ENCODE measurements around the gene VEGFC.

VEGFC gene

DNA sequence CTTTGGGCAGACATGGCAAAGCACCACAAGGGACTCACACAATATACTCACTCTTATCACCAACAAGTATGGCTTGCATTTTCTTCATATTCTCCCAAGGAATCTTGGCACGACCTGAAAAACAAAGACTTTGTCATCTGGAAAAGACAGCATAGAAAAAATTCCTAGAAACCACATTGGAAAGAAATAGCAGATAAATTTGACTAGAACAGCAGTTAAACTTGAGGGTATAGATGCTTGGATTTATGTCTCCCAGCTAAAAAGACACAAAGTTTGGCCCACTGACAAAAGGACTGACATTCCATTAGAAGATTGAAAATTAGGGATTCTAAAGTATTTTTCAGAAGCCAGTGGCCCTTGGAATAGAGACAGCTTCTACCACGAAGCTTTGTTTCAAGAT lies 6.9 kb upstream of the VEGFC start:
- in situ Hi-C loops (cut with HindIII; ENCODE audit: low sequenced_read_pairs), result no loop called here

- in situ Hi-C loops (cut with HindIII; ENCODE audit: low sequenced_read_pairs), result no loop called here
Observed at GRCh38 chr4:176798540-176798939, 5.8 kb upstream of the VEGFC start.

DNA sequence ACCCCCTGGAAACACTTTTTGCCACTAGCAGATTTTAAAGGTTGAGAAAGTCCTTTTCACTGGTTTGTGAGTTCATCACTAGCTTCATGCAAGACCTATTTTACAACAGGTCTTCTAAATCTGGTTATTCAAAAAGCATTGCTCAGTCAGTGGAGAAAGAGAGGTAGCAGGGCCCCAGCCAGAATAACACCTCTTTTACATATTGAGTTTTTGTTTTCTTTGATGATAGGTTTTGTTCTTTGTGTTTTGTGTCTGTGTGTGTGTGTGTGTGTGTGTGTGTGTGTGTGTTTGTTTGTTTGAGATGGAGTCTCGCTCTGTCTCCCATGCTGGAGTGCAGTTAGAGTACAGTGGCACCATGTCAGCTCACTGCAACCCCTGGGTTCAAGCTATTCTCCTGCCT lies 2.7 kb upstream of the VEGFC start:
- in situ Hi-C loops (cut with HindIII; ENCODE audit: low sequenced_read_pairs), result no loop called here

GRCh38 chr4:176794651-176795050 lies 1.9 kb upstream of the VEGFC start:
- in situ Hi-C loops (cut with HindIII; ENCODE audit: low sequenced_read_pairs), result no loop called here

- in situ Hi-C loops (cut with HindIII; ENCODE audit: low sequenced_read_pairs), result no loop called here
Observed at GRCh38 chr4:176794151-176794550, 1.4 kb upstream of the VEGFC start.

DNA sequence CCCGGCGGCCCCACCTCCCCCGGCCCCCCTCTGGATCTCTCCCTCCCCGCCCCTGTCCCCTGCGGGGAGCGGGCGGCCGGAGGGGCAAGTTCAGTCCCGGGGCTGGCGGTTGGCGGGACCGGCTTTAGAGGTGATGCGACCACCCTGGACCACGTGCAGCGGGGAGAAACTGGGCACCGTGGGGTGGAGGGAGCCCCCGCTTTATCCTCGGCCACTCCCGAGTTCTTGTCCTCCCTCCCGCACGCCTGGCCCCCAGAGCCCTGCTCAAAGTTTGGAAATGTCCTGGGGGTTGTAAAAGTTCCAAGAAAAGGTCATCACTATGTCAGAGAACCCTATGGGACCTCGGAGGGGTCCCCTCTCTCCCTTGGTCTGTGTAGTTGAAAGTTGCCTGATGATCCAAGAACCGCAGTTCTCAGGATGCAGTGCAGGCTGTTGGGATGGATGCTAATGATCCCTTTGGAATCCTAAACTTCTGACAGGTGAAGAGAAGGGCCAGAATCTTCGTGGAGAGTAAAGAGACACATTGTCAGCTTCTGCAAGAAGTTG lies 411 bp upstream of the VEGFC start:
- in situ Hi-C loops (cut with HindIII; ENCODE audit: low sequenced_read_pairs), result no loop called here

DNA sequence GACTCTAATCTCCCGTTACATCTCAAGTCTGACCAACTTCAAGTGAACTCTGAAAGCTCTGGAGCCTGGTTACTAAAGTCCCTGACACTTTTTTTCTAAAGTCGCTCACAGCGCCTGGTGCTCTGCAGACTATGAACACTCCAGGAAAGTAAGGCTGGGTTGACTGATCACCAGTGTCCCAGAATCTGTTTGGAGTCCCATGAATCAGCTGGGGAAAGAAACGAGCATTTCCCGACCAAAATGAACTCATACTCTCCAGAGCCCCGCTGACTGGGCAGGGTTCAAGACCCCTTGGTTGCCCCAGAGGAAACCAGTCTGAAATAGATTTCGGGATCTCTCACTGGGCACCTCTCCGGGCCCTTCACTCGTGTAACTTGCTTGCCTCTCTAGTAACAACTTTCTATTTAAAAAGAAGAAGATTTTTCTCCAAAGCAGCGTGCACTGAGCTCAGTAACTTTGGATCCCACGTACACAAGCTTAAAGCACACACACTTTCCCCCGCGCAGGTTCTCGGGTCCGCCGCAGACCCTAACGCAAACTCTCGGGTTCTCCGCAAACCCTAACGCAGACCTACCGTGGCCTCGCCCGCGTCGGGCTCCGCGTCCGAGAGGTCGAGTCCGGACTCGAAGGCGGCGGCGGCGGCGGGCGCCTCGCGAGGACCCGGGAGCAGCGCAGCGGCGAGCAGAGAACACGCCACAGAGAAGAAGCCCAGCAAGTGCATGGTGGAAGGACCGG lies 964 bp downstream of the VEGFC start:
- in situ Hi-C loops (cut with HindIII; ENCODE audit: low sequenced_read_pairs), result no loop called here

GRCh38 chr4:176790398-176790797 lies 2.3 kb downstream of the VEGFC start:
- in situ Hi-C loops (cut with HindIII; ENCODE audit: low sequenced_read_pairs), result no loop called here

DNA sequence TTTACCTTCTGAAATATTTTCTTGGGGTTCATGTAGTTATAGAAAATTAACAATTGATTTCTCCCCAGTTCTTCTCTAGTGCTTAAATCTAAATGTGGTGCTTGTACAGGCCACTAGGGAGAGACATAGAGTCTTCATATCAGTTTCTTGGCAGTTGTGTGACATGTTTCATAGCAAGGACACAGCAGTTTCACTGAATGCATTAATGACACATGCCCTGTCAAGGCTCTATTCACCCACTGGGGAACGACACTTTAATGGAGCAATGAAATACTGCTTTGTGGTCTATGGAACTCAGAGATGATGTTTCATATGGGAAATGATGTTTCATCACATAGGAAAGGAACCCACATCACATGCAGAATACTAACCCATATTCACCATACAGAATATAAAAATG lies 2.8 kb downstream of the VEGFC start:
- in situ Hi-C loops (cut with HindIII; ENCODE audit: low sequenced_read_pairs), result no loop called here

- in situ Hi-C loops (cut with HindIII; ENCODE audit: low sequenced_read_pairs), result no loop called here
Observed at GRCh38 chr4:176788971-176789370, 3.8 kb downstream of the VEGFC start.

DNA sequence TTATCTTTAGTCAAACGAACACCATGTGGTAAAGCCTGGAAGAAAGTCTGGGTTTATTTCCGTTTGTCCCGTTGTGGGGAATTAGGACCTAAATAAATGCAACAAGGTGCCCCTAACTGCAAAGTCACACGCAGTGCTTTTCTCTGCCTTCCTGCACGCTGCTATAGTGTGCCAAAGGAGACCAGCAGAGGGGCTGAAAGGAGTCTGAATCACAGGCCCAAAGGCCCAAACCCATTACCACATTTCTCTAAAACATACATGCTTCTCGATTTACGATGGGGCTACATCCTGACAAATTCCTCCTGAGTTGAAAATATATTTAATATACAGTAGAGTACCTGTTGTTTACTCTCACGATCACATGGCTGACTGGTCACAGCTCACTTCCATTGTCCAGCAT lies 4.5 kb downstream of the VEGFC start:
- in situ Hi-C loops (cut with HindIII; ENCODE audit: low sequenced_read_pairs), result no loop called here

- in situ Hi-C loops (cut with HindIII; ENCODE audit: low sequenced_read_pairs), result no loop called here
Observed at GRCh38 chr4:176784816-176785215, 7.9 kb downstream of the VEGFC start.

GRCh38 chr4:176782794-176783193 lies 9.9 kb downstream of the VEGFC start:
- in situ Hi-C loops (cut with HindIII; ENCODE audit: low sequenced_read_pairs), result no loop called here

GRCh38 chr4:176782191-176782590 lies 10.5 kb downstream of the VEGFC start:
- in situ Hi-C loops (cut with HindIII; ENCODE audit: low sequenced_read_pairs), result no loop called here

DNA sequence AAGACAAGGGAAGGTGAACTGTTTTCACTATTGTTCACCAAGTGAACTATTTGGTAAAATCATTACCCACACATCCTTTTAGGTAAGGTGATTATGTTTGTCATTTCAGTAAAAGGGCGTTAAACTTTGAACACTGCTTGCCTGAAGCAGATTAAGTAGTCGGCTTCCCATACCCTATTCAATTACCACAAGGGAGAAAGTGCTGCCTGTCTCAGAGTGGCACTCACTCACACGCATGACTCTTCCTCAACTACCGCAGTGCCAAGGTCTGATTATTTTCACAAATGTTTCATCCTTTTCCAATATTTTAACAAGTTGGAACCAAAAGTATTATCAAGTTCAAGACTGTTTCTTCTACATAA lies 11.0 kb downstream of the VEGFC start:
- in situ Hi-C loops (cut with HindIII; ENCODE audit: low sequenced_read_pairs), result no loop called here

- in situ Hi-C loops (cut with HindIII; ENCODE audit: low sequenced_read_pairs), result no loop called here
Observed at GRCh38 chr4:176780995-176781738, 11.6 kb downstream of the VEGFC start.

GRCh38 chr4:176779421-176779820 lies 13.3 kb downstream of the VEGFC start:
- in situ Hi-C loops (cut with HindIII; ENCODE audit: low sequenced_read_pairs), result no loop called here

DNA sequence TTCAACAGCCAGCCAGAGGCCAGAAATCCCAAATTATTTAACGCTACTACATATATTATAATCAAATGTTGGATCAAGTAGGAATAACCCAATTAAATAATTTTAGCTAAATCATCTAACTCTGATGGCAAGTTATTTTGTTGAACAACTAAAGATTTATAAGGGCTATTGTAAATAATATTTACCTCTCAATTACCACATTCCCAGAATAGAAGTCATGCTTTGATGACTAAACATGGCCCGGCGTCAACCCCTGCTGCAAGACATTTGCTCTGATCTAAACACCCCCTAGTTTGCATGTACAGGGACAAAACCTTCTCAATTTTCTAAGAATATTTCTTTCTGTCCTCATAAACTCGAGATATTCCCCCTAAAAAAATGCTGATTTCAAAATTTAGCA lies 14.2 kb downstream of the VEGFC start:
- in situ Hi-C loops (cut with HindIII; ENCODE audit: low sequenced_read_pairs), result no loop called here

DNA sequence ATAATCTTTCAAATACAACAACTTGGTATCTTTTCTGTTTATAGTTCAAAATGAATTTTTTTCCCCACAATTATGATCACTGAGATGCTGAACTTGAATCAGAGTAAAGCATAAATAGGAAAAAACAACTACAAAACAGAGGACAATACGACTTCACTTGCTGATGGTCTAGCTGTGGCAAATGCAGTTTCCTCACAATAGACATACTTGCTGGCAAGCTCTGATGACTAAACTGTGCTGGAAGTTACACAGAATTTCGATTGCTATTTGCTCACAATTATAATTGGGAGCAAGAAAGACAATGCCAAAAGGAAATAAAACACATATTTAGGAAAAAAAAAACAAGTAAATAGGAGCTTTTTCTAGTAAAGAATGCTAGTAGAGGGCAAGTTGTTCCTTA lies 14.7 kb downstream of the VEGFC start:
- in situ Hi-C loops (cut with HindIII; ENCODE audit: low sequenced_read_pairs), result no loop called here

DNA sequence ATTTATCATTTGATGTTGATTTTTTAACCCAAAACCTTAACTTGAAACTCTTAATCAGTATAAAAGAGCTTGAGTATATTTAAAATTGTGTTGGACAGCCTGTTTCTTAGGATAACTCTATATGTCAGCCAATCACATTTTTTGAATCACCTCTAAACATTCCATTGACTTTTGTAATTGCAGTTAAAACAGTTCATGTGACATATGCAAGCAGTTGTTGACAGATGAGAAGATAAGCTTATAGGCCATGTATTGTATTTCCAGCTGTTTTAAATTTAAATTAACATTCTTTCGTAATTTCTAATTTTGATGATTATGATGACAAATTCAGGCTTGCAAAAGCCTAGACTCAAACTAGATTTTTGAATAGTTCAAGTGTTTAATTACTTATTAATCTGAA lies 17.4 kb downstream of the VEGFC start:
- in situ Hi-C loops (cut with HindIII; ENCODE audit: low sequenced_read_pairs), result no loop called here

GRCh38 chr4:176774852-176775251 lies 17.9 kb downstream of the VEGFC start:
- in situ Hi-C loops (cut with HindIII; ENCODE audit: low sequenced_read_pairs), result no loop called here

GRCh38 chr4:176769514-176769913 lies 23.2 kb downstream of the VEGFC start:
- in situ Hi-C loops (cut with HindIII; ENCODE audit: low sequenced_read_pairs), result no loop called here
